ENCODE results near the gene DCP2. TPM values are rescaled to one million over a fixed set of nuclear protein-coding genes. Genes with fewer than 3 reads are reported as not detected.
"Not testable (repeated sequence)": the region's sequence is repeated elsewhere in the genome, so short reads cannot be mapped to it uniquely, and the experiment has no call there.

Gene DCP2
- total and polyA plus RNA-seq, 4 donors: 6.0 to 59.3 (median 23.9) TPM

DNA sequence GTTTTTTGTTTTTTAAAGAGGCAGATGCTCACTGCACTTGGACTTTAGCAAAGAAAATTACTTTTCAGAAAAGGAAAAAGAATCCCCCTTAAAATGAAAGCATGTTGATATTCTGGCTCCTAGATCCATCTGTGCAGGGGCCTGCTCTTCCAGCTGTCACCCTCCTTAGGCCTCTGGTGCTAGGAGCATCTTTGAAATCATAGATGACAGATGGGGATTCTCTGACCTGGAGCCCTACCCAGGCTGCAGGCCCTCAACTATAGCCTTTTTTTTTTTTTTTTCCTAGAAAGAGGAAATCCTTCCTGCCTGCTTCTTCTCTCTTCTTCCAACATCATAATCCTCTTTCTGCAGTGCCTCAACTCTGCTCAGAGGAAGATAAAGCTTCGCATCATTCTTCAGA is 16.3 kb upstream of the DCP2 start:
- no peaks in the 10 kb centered on the region for H3K9me3 ChIP-seq (ENCODE audit: control insufficient read depth, low read length)
- no peaks in the 10 kb centered on the region for H3K36me3 ChIP-seq (ENCODE audit: control insufficient read depth in 1 of 2, insufficient read depth in 2 of 2, low read length in 1 of 2)
- intact Hi-C loops (cut with DNase I): loop anchor here (5.0 to 10.0 kb wide), 2 partner anchors 38 to 96 kb away; partner anchors contain the start of genes REEP5 (in 2 of the 2) and SRP19 (in 1 of the 2)
- WGBS, 2 donors: 95 to 98% methylated on average over 1 of the region's 1 CpG
- ATAC-seq (ENCODE audit: low FRiP score) (no peak), DNase-seq (no peak)
- no peaks in the 10 kb centered on the region for H3K27me3 ChIP-seq (ENCODE audit: control insufficient read depth in 1 of 2, insufficient read depth in 2 of 2, low read length in 1 of 2)
- H3K27ac ChIP-seq (ENCODE audit: low read depth in 1 of 2, low read length in 2 of 2): no peak overlapping the region
- H3K4me1 ChIP-seq (ENCODE audit: control insufficient read depth in 1 of 2, insufficient read depth in 2 of 2, low read length in 2 of 2): peaks cover 4 to 5% of the 10 kb centered on the region in 2 donors
- H3K4me3 ChIP-seq (ENCODE audit: low read length in 2 of 2): no peak overlapping the region

DNA sequence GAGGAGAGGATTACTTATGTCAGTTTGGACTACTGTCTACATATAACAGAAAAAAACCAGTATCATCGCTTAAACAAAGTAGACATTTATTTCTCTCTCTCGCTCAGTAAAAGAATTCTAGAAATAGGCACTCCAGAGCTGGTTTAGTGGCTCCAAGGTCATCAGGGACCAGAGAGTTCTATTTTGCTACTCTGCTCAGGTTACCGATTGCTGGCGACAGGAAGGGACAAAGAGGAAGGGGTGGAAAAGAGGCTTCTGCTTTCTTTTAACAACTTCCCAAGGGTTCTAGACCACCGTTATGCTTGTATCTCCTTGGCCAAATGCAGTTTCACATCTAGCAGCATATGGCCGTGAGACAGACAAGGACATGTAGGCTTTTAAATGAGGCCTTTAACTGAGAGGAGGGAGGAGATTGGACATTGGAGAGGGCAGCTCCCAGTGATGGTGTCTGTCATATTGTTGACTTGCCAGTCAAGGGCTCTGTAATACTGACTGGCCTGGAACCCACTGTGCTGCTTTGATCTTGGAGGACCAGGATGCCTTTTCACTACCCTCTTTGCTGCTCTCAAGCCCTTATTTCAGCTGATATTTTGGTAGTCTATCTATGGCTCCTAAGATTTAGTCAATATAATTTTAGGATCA is 15.6 kb upstream of the DCP2 start:
- peaks cover 4 to 5% of the 10 kb centered on the region in 2 donors for H3K4me1 ChIP-seq (ENCODE audit: control insufficient read depth in 1 of 2, insufficient read depth in 2 of 2, low read length in 2 of 2)
- 94 to 97% methylated on average over 6 of the region's 6 CpGs for WGBS, 2 donors
- no peaks in the 10 kb centered on the region for H3K27me3 ChIP-seq (ENCODE audit: control insufficient read depth in 1 of 2, insufficient read depth in 2 of 2, low read length in 1 of 2)
- no peak overlapping the region for H3K4me3 ChIP-seq (ENCODE audit: low read length in 2 of 2)
- no peak overlapping the region for H3K27ac ChIP-seq (ENCODE audit: low read depth in 1 of 2, low read length in 2 of 2)
- intact Hi-C loops (cut with DNase I): loop anchor here (5.0 to 10.0 kb wide), 2 partner anchors 39 to 96 kb away; partner anchors contain the start of genes REEP5 (in 2 of the 2) and SRP19 (in 1 of the 2)
- ATAC-seq (ENCODE audit: low FRiP score): no peak
- H3K36me3 ChIP-seq (ENCODE audit: control insufficient read depth in 1 of 2, insufficient read depth in 2 of 2, low read length in 1 of 2): no peaks in the 10 kb centered on the region
- no peaks in the 10 kb centered on the region for H3K9me3 ChIP-seq (ENCODE audit: control insufficient read depth, low read length)
- DNase-seq: no peak

- DNase-seq; H3K36me3 ChIP-seq (ENCODE audit: control insufficient read depth in 1 of 2, insufficient read depth in 2 of 2, low read length in 1 of 2); H3K4me1 ChIP-seq (ENCODE audit: control insufficient read depth in 1 of 2, insufficient read depth in 2 of 2, low read length in 2 of 2); ATAC-seq (ENCODE audit: low FRiP score); H3K27me3 ChIP-seq (ENCODE audit: control insufficient read depth in 1 of 2, insufficient read depth in 2 of 2, low read length in 1 of 2); H3K4me3 ChIP-seq (ENCODE audit: low read length in 2 of 2); H3K9me3 ChIP-seq (ENCODE audit: control insufficient read depth, low read length): not testable (repeated sequence)
- peak overlapping the region in 1 of 2 donors; percentile 59 for H3K27ac ChIP-seq (ENCODE audit: low read depth in 1 of 2, low read length in 2 of 2)
- WGBS, 2 donors: 84 to 87% methylated on average over 3 of the region's 3 CpGs
- intact Hi-C loops (cut with DNase I): loop anchor here (5.0 to 10.0 kb wide), 2 partner anchors 41 to 99 kb away; partner anchors contain the start of genes REEP5 (in 2 of the 2) and SRP19 (in 1 of the 2)
These were observed 13.2 kb upstream of the DCP2 start for GRCh38 chr5:112963374-112963733.

DNA sequence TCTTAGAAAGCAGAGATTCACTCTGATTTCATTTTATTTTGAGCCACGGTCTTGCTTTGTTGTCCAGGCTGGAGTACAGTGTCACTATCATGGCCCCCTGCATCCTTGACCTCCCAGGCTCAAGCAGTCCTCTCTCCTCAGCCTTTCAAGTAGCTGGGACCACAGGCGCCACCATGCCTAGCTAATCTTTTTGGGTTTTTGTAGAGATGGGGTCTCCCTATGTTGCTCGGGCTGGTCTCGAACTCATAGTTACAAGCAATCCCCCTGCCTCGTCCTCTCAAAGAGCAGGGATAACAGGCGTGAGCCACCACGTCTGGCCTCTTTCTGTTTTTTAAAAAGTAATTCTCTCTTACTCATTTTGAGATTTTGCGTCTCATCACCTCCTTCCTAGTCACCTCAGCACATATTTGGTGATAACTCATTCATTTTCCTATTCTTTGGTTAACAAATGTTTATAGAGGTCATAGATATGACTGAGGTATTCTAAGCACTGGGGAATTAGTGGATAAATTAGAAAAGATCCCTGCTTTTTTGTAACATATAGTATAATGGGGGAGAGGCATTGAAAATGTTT is 10.8 kb upstream of the DCP2 start:
- intact Hi-C loops (cut with DNase I): loop anchor here in 1 of 2 donors (10.0 kb wide), 1 partner anchor 101 kb away; the partner anchor contains the start of gene SRP19
- ATAC-seq (ENCODE audit: low FRiP score) (no peak), DNase-seq (no peak)
- Histone ChIP-seq H3K27me3 (ENCODE audit: control insufficient read depth in 1 of 2, insufficient read depth in 2 of 2, low read length in 1 of 2) (no peaks in the 10 kb centered on the region), H3K9me3 (ENCODE audit: control insufficient read depth, low read length) (no peaks in the 10 kb centered on the region), H3K4me1 (ENCODE audit: control insufficient read depth in 1 of 2, insufficient read depth in 2 of 2, low read length in 2 of 2) (no peaks in the 10 kb centered on the region), H3K36me3 (ENCODE audit: control insufficient read depth in 1 of 2, insufficient read depth in 2 of 2, low read length in 1 of 2) (no peaks in the 10 kb centered on the region), H3K4me3 (ENCODE audit: low read length in 2 of 2) (no peak overlapping the region), H3K27ac (ENCODE audit: low read depth in 1 of 2, low read length in 2 of 2) (no peak overlapping the region)
- WGBS, 2 donors: 89 to 93% methylated on average over 8 of the region's 8 CpGs

DNA sequence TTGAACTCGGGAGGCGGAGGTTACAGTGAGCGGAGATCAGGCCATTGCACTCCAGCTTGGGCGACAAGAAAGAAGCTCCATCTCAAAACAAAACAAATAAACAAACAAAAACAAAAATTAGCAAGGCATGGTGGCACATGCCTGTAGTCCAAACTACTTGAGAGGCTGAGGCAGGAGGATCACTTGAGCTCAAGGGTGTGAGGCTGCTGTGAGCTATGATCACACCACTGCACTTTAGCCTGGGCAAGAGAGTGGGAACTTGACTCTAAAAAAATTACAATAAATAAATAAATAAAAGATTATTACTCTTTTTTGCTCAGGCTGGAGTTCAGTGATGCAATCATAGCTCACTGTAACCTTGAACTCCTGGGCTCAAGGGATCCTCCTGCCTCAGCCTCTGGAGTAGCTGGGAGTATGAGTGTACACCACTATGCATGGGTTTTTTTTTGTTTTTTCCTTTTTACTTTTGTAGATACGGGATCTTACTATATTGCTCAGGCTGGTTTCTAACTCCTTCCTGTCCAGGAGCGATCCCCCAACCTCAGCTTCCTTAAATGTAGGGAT is 9.0 kb upstream of the DCP2 start:
- no peaks in the 10 kb centered on the region for H3K4me1 ChIP-seq (ENCODE audit: control insufficient read depth in 1 of 2, insufficient read depth in 2 of 2, low read length in 2 of 2)
- no peaks in the 10 kb centered on the region for H3K36me3 ChIP-seq (ENCODE audit: control insufficient read depth in 1 of 2, insufficient read depth in 2 of 2, low read length in 1 of 2)
- H3K27me3 ChIP-seq (ENCODE audit: control insufficient read depth in 1 of 2, insufficient read depth in 2 of 2, low read length in 1 of 2): no peaks in the 10 kb centered on the region
- 90 to 91% methylated on average over 6 of the region's 6 CpGs for WGBS, 2 donors
- no peaks in the 10 kb centered on the region for H3K9me3 ChIP-seq (ENCODE audit: control insufficient read depth, low read length)
- intact Hi-C loops (cut with DNase I): loop anchor here in 1 of 2 donors (10.0 kb wide), 1 partner anchor 103 kb away; the partner anchor contains the start of gene SRP19
- no peak for ATAC-seq (ENCODE audit: low FRiP score)
- DNase-seq: no peak
- H3K27ac ChIP-seq (ENCODE audit: low read depth in 1 of 2, low read length in 2 of 2): no peak overlapping the region
- no peak overlapping the region for H3K4me3 ChIP-seq (ENCODE audit: low read length in 2 of 2)

DNA sequence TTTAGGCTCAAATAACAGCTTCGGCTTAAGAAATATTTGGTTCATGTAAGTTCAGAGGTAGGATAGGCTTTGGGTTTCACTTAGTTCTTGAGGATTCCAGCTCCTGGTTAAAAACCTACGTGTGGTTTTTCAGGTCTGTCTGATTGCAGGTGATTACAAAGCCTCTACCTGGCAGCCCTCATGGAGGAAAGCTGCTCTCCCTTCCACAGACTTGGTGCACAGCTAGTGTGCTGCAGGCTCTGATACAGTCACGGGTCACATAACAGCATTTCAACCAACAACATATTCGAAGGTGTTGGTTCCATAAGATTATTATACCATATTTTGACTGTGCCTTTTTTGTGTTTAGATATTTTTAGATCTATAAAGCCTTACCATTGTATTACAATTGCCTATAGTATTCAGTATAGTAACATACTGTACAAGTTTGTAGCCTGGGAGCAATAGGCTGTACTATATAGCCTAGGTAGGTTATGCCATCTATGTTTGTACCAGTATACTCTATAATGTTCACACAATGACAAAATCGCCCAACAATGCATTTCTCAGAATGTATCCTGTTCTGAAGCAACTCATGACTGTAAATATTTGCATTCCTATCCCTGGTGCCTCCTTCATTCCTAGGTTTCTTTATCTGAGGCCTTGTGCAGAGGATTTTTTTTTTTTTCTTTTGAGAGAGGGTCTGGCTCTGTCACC is 8.0 kb upstream of the DCP2 start:
- intact Hi-C loops (cut with DNase I): loop anchor here in 1 of 2 donors (10.0 kb wide), 1 partner anchor 104 kb away; the partner anchor contains the start of gene SRP19
- ATAC-seq (ENCODE audit: low FRiP score) (no peak), DNase-seq (no peak)
- H3K27ac ChIP-seq (ENCODE audit: low read depth in 1 of 2, low read length in 2 of 2): no peak overlapping the region
- no peaks in the 10 kb centered on the region for H3K9me3 ChIP-seq (ENCODE audit: control insufficient read depth, low read length)
- no peaks in the 10 kb centered on the region for H3K27me3 ChIP-seq (ENCODE audit: control insufficient read depth in 1 of 2, insufficient read depth in 2 of 2, low read length in 1 of 2)
- no peak overlapping the region for H3K4me3 ChIP-seq (ENCODE audit: low read length in 2 of 2)
- H3K4me1 ChIP-seq (ENCODE audit: control insufficient read depth in 1 of 2, insufficient read depth in 2 of 2, low read length in 2 of 2): no peaks in the 10 kb centered on the region
- WGBS, 2 donors: 85 to 88% methylated on average over 5 of the region's 5 CpGs
- H3K36me3 ChIP-seq (ENCODE audit: control insufficient read depth in 1 of 2, insufficient read depth in 2 of 2, low read length in 1 of 2): no peaks in the 10 kb centered on the region

GRCh38 chr5:112971276-112971675 is 5.3 kb upstream of the DCP2 start:
- intact Hi-C loops (cut with DNase I): no loop called here
- Histone ChIP-seq H3K9me3 (ENCODE audit: control insufficient read depth, low read length) (no peaks in the 10 kb centered on the region), H3K27ac (ENCODE audit: low read depth in 1 of 2, low read length in 2 of 2) (no peak overlapping the region), H3K27me3 (ENCODE audit: control insufficient read depth in 1 of 2, insufficient read depth in 2 of 2, low read length in 1 of 2) (no peaks in the 10 kb centered on the region), H3K36me3 (ENCODE audit: control insufficient read depth in 1 of 2, insufficient read depth in 2 of 2, low read length in 1 of 2) (no peaks in the 10 kb centered on the region), H3K4me1 (ENCODE audit: control insufficient read depth in 1 of 2, insufficient read depth in 2 of 2, low read length in 2 of 2) (no peaks in the 10 kb centered on the region), H3K4me3 (ENCODE audit: low read length in 2 of 2) (no peak overlapping the region)
- 92 to 94% methylated on average over 4 of the region's 4 CpGs for WGBS, 2 donors
- DNase-seq (no peak), ATAC-seq (ENCODE audit: low FRiP score) (no peak)

DNA sequence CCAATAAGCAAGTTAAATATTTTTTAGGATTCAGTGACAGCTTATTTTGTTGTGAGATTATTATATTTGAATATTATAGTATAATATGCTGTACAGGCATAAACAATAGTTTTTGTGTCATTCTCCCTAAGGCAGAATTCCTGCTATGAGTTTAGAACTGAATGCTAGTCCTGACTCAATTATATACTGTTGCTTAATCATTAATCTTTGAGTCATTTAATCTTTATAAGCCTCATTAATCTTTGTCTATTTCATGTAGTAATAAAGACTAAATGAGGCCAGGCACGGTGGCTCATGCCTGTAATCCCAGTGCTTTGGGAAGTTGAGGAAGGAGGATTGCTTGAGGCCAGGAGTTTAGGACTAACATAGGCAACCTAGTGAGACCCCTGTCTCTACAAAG is 3.6 kb upstream of the DCP2 start:
- intact Hi-C loops (cut with DNase I): no loop called here
- WGBS, 2 donors: 76 to 83% methylated on average over 1 of the region's 1 CpG
- no peak for ATAC-seq (ENCODE audit: low FRiP score)

More for the DNA sequence above, 3.6 kb upstream of the DCP2 start:
- no peaks in the 10 kb centered on the region for H3K27me3 ChIP-seq (ENCODE audit: control insufficient read depth in 1 of 2, insufficient read depth in 2 of 2, low read length in 1 of 2)
- H3K27ac ChIP-seq (ENCODE audit: low read depth in 1 of 2, low read length in 2 of 2): no peak overlapping the region
- no peaks in the 10 kb centered on the region for H3K36me3 ChIP-seq (ENCODE audit: control insufficient read depth in 1 of 2, insufficient read depth in 2 of 2, low read length in 1 of 2)
- DNase-seq: no peak
- H3K9me3 ChIP-seq (ENCODE audit: control insufficient read depth, low read length): no peaks in the 10 kb centered on the region
- H3K4me3 ChIP-seq (ENCODE audit: low read length in 2 of 2): no peak overlapping the region
- H3K4me1 ChIP-seq (ENCODE audit: control insufficient read depth in 1 of 2, insufficient read depth in 2 of 2, low read length in 2 of 2): no peaks in the 10 kb centered on the region

Measured in aorta (tissue), 5 donors.